CD4-positive, alpha-beta T cell (primary cell): ENCODE measurements around the gene POU2F2. TPM values are rescaled to one million over a fixed set of nuclear protein-coding genes. Genes with fewer than 3 reads are reported as not detected.

Experiments used
- ATAC-seq: fragments of 200-7000 bp; cut with Tn5 transposase; one replicate; pipeline ENCODE4 v1.10.0; 2022; ENCODE audit warnings: mild to moderate bottlenecking; ENCODE audit not compliant: poor library complexity
- CTCF ChIA-PET: fragments of 350-600 bp; sonication (Branson Sonifier 250); formaldehyde crosslinking; loops from one replicate; lab custom pipeline; 2021; ENCODE audit warnings: antibody characterized with exemption, inconsistent platforms; lab: Charles Lee
- POLR2A ChIA-PET: fragments of 350-600 bp; sonication (Branson Sonifier 250); formaldehyde crosslinking; loops from one replicate; lab custom pipeline; 2021; ENCODE audit warnings: antibody characterized with exemption, inconsistent platforms; lab: Charles Lee
- DNase-seq, 14 experiments: peaks; one replicate each; pipeline ENCODE4 v3.0.0-alpha.2; 2013 to 2020; ENCODE audit warnings: mixed read lengths in 2 of 14
- H3K27ac ChIP-seq, 2 donors: one replicate each; pipeline versions ENCODE4 v1.5.1 to v1.7.0; 2013; ENCODE audit warnings: low read length in 2 of 2, low read depth in 1 of 2, mild to moderate bottlenecking in 1 of 2
- H3K27me3 ChIP-seq, 2 experiments: 1 replicate in 1 of 2; 2 replicates in 1 of 2; pipeline versions ENCODE4 v1.6.1 to v1.7.0; 2013; ENCODE audit warnings: low read length in 2 of 2, control low read depth in 1 of 2, mild to moderate bottlenecking in 1 of 2, moderate library complexity in 1 of 2; ENCODE audit not compliant: insufficient read depth in 2 of 2, control insufficient read depth in 1 of 2
- H3K36me3 ChIP-seq: one replicate; pipeline ENCODE4 v1.6.1; 2013; ENCODE audit warnings: low read length, control low read depth; ENCODE audit not compliant: insufficient read depth
- H3K4me1 ChIP-seq: one replicate; pipeline ENCODE4 v1.6.1; 2013; ENCODE audit warnings: low read length, control low read depth; ENCODE audit not compliant: insufficient read depth
- H3K4me3 ChIP-seq: one replicate; pipeline ENCODE4 v1.5.1; 2013; ENCODE audit warnings: mild to moderate bottlenecking, low read length, moderate library complexity
- H3K9me3 ChIP-seq, 2 experiments: 1 replicate in 1 of 2; 2 replicates in 1 of 2; pipeline versions ENCODE4 v1.6.1 to v1.7.0; 2013; ENCODE audit warnings: low read length in 2 of 2, mild to moderate bottlenecking in 2 of 2, control low read depth in 1 of 2, moderate library complexity in 1 of 2; ENCODE audit not compliant: control insufficient read depth in 1 of 2, insufficient read depth in 1 of 2
- H3K27ac Mint-ChIP-seq: one replicate; pipeline ENCODE4 v1.8.0; 2020; ENCODE audit warnings: mixed read lengths
- H3K27me3 Mint-ChIP-seq: one replicate; pipeline ENCODE4 v1.8.0; 2021; ENCODE audit warnings: mixed read lengths
- H3K36me3 Mint-ChIP-seq: one replicate; pipeline ENCODE4 v1.8.0; 2021; ENCODE audit warnings: low read depth, mixed read lengths
- H3K4me1 Mint-ChIP-seq: one replicate; pipeline ENCODE4 v1.8.0; 2021; ENCODE audit warnings: low read depth, mixed read lengths
- H3K4me3 Mint-ChIP-seq: one replicate; pipeline ENCODE4 v1.8.0; 2020; ENCODE audit warnings: mild to moderate bottlenecking, mixed read lengths
- H3K9me3 Mint-ChIP-seq: one replicate; pipeline ENCODE4 v1.8.0; 2020; ENCODE audit warnings: mixed read lengths
- CTCF ChIP-seq: fragments of 200-600 bp; IDR thresholded peaks from one replicate; pipeline ENCODE4 v1.8.0; 2022; ENCODE audit warnings: antibody characterized with exemption, mild to moderate bottlenecking
- intact Hi-C, 2 experiments: fragments of 100-400 bp; cut with DNase I in 1 of 2; cut with micrococcal nuclease in 1 of 2; formaldehyde crosslinking; loops; one replicate each; pipeline versions ENCODE4 v1.15.1 to v1.9.0; 2023 to 2025; cut with DNase I, micrococcal nuclease
- microRNA-seq: library from miRNA; unstranded; fragments of <30 nt; microRNA quantifications from one replicate; pipeline ENCODE4 v1.2.0, GENCODE V29; 2021; ENCODE audit warnings: borderline microRNAs expressed, borderline replicate concordance
- total RNA-seq, 174 experiments: library from RNA in 2 of 174; stranded (reverse) in 2 of 174; gene quantifications; one replicate each; pipeline ENCODE4 v1.2.3 and lab custom pipeline; 2021 to 2026

The POU2F2 gene
- total RNA-seq, 2 experiments from 2014 or later: 18.6 to 19.9 TPM

- Histone ChIP-seq H3K36me3 (no peaks in the 10 kb centered on the region), H3K27ac (no peak overlapping the region), H3K4me3 (no peak overlapping the region), H3K27me3 (peaks cover 0 to 2% of the 10 kb centered on the region in 2 experiments), H3K9me3 (no peaks in the 10 kb centered on the region), H3K4me1 (peaks cover under 1% of the 10 kb centered on the region)
- H3K27me3 Mint-ChIP-seq: no peaks in the 10 kb centered on the region
- intact Hi-C loops: no loop called here
- TF ChIP-seq CTCF: no peak
- DNase-seq (no peak), ATAC-seq (no peak)
- ChIA-PET CTCF (no interaction called here), POLR2A (no interaction called here)
- H3K4me1 Mint-ChIP-seq: no peaks in the 10 kb centered on the region
- no peak overlapping the region for H3K27ac Mint-ChIP-seq
- H3K4me3 Mint-ChIP-seq: no peak overlapping the region
- no peaks in the 10 kb centered on the region for H3K9me3 Mint-ChIP-seq
- no peaks in the 10 kb centered on the region for H3K36me3 Mint-ChIP-seq
These were observed 92.2 kb downstream of the POU2F2 start for GRCh38 chr19:42040031-42040430.

GRCh38 chr19:42038666-42039065, 93.6 kb downstream of the POU2F2 start:
- no peak overlapping the region for H3K27ac Mint-ChIP-seq
- intact Hi-C loops: no loop called here
- peaks cover 5% of the 10 kb centered on the region for H3K27me3 Mint-ChIP-seq
- no peak overlapping the region for H3K4me3 ChIP-seq
- H3K27ac ChIP-seq: no peak overlapping the region
- TF ChIP-seq CTCF: no peak
- H3K36me3 ChIP-seq: no peaks in the 10 kb centered on the region
- no peaks in the 10 kb centered on the region for H3K9me3 ChIP-seq
- H3K4me3 Mint-ChIP-seq: no peak overlapping the region
- no peak for DNase-seq
- ChIA-PET CTCF (no interaction called here), POLR2A (no interaction called here)
- H3K4me1 ChIP-seq: peaks cover 6% of the 10 kb centered on the region
- H3K9me3 Mint-ChIP-seq: no peaks in the 10 kb centered on the region
- H3K27me3 ChIP-seq: peaks cover 0 to 2% of the 10 kb centered on the region in 2 experiments
- no peak for ATAC-seq
- H3K4me1 Mint-ChIP-seq: no peaks in the 10 kb centered on the region
- no peaks in the 10 kb centered on the region for H3K36me3 Mint-ChIP-seq

- ATAC-seq (no peak), DNase-seq (no peak)
- TF ChIP-seq CTCF: no peak
- ChIA-PET CTCF (no interaction called here), POLR2A (no interaction called here)
- Mint-ChIP-seq H3K4me3 (no peak overlapping the region), H3K4me1 (no peaks in the 10 kb centered on the region), H3K9me3 (no peaks in the 10 kb centered on the region), H3K27me3 (peaks cover 5% of the 10 kb centered on the region), H3K27ac (no peak overlapping the region), H3K36me3 (no peaks in the 10 kb centered on the region)
- no peak overlapping the region for H3K4me3 ChIP-seq
- H3K4me1 ChIP-seq: peaks cover 6% of the 10 kb centered on the region
- no peaks in the 10 kb centered on the region for H3K9me3 ChIP-seq
- H3K27ac ChIP-seq: no peak overlapping the region
- H3K36me3 ChIP-seq: no peaks in the 10 kb centered on the region
- peaks cover 0 to 2% of the 10 kb centered on the region in 2 experiments for H3K27me3 ChIP-seq
- intact Hi-C loops: no loop called here
These were observed 94.6 kb downstream of the POU2F2 start for GRCh38 chr19:42037649-42038048.

Small RNAs within 50 kb of the gene (microRNA-seq; reads per million reads assigned to microRNA genes)
- gene MIR4323: not detected

Other genes with a start within 250 kb of the POU2F2 start
- 1,000 to 10,000 TPM; 1,019 to 1,047 TPM for gene ARHGEF1, start 249.3 kb downstream of the POU2F2 start, total RNA-seq
- 1 to 10 TPM; 7.7 to 8.9 TPM for gene ERFL, start 204.0 kb downstream of the POU2F2 start, total RNA-seq
- gene RABAC1, start 173.1 kb downstream of the POU2F2 start, total RNA-seq: 100 to 1,000 TPM in 1 of 2 experiments, 10 to 100 TPM in 1; 96.0 to 102 TPM
- 1 to 10 TPM; 3.2 to 4.6 TPM for gene ATP1A3, start 138.2 kb downstream of the POU2F2 start, total RNA-seq
- under 1 TPM; 0.66 to 0.75 TPM for gene GRIK5, start 62.2 kb downstream of the POU2F2 start, total RNA-seq
- gene ZNF574, start 56.3 kb downstream of the POU2F2 start, total RNA-seq: 10 to 100 TPM; 21.5 to 24.0 TPM
- gene DEDD2, start 85.2 kb upstream of the POU2F2 start, total RNA-seq: 100 to 1,000 TPM in 1 of 2 experiments, 10 to 100 TPM in 1; 96.5 to 103 TPM
- gene ZNF526, start 87.9 kb upstream of the POU2F2 start, total RNA-seq: 1 to 10 TPM; 5.0 to 6.2 TPM
- 10 to 100 TPM; 13.6 to 13.9 TPM for gene GSK3A, start 110.2 kb upstream of the POU2F2 start, total RNA-seq
- 100 to 1,000 TPM; 105 to 113 TPM for gene ERF, start 122.7 kb upstream of the POU2F2 start, total RNA-seq
- 100 to 1,000 TPM; 114 to 119 TPM for gene CIC, start 136.8 kb upstream of the POU2F2 start, total RNA-seq
- gene PRR19, start 169.7 kb upstream of the POU2F2 start, total RNA-seq: under 1 TPM in 1 of 2 experiments, not detected in 1; 0.16 TPM
- 10 to 100 TPM; 10.6 to 11.8 TPM for gene PAFAH1B3, start 170.2 kb upstream of the POU2F2 start, total RNA-seq
- not detected for gene TMEM145, start 180.9 kb upstream of the POU2F2 start, total RNA-seq
- gene MEGF8, start 193.2 kb upstream of the POU2F2 start, total RNA-seq: 1 to 10 TPM; 4.1 to 4.2 TPM